Fibroblast of mammary gland (primary cell): ENCODE measurements around the gene GRIK3.

Source experiments
- DNase-seq: peaks from one replicate; pipeline ENCODE4 v3.0.0-alpha.2; 2010; ENCODE audit warnings: low read depth
- H3K4me3 ChIP-seq: 2 replicates; pipeline ENCODE4 v1.5.1; 2011; ENCODE audit warnings: low read depth, mild to moderate bottlenecking, low read length, moderate library complexity; ENCODE audit not compliant: control insufficient read depth
- TF ChIP-seq, protein P1 (sequence below): conservative IDR thresholded peaks from 2 replicates; pipeline ENCODE4 v1.5.1; 2011; ENCODE audit warnings: low read depth, low read length, inconsistent platforms; ENCODE audit not compliant: control insufficient read depth, insufficient read depth

The GRIK3 gene

DNA sequence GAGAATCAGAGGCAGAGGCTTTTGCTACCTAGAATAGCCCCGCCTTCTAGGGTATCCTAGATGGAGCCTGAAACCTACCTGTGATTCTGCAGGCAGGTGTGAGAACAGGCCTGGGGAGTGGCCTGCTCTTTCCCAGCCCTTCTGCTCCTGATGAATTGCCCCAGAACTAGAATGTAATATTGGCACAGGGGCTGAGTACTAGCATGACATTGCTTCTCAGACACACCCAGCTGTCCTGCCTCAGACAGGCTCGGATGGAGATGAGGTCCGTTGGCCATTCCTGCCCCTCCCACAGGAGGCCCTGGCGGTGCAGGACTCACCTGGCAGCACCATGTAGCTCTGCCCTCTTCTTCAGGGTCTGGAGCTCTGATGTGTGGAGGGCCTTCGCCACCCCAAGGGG is 237.6 kb downstream of the GRIK3 start:
- TF ChIP-seq, protein P1, sequence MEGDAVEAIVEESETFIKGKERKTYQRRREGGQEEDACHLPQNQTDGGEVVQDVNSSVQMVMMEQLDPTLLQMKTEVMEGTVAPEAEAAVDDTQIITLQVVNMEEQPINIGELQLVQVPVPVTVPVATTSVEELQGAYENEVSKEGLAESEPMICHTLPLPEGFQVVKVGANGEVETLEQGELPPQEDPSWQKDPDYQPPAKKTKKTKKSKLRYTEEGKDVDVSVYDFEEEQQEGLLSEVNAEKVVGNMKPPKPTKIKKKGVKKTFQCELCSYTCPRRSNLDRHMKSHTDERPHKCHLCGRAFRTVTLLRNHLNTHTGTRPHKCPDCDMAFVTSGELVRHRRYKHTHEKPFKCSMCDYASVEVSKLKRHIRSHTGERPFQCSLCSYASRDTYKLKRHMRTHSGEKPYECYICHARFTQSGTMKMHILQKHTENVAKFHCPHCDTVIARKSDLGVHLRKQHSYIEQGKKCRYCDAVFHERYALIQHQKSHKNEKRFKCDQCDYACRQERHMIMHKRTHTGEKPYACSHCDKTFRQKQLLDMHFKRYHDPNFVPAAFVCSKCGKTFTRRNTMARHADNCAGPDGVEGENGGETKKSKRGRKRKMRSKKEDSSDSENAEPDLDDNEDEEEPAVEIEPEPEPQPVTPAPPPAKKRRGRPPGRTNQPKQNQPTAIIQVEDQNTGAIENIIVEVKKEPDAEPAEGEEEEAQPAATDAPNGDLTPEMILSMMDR, result no peak

DNA sequence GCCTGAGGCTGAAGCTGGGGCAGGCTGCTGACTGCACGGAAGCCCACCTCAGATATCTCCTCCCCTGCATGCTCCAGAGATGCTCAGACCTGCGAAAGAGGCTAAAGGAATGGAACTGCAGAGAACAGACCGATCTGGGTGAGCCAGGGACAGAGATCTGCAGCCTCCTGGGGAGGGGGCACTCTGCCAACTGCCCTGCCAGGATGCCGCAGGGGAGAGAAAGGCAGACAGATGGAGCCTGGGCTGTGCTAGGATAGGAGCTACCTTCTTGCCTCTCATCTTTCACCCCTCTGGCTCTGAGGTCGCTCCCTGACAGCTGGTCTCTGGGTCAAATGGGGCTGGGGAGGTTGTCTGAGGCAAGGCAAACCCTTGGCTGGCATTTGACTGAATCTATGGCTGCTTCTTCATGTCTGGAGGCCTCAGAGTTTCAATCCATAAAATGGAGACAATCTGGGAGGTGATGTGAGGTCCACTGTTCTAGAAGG is 238.2 kb downstream of the GRIK3 start:
- no peak for DNase-seq
- H3K4me3 ChIP-seq, result no peak overlapping the region
- TF ChIP-seq, protein P1, result no peak

More for the DNA sequence above, 237.6 kb downstream of the GRIK3 start:
- DNase-seq, result no peak
- H3K4me3 ChIP-seq, result no peak overlapping the region

DNA sequence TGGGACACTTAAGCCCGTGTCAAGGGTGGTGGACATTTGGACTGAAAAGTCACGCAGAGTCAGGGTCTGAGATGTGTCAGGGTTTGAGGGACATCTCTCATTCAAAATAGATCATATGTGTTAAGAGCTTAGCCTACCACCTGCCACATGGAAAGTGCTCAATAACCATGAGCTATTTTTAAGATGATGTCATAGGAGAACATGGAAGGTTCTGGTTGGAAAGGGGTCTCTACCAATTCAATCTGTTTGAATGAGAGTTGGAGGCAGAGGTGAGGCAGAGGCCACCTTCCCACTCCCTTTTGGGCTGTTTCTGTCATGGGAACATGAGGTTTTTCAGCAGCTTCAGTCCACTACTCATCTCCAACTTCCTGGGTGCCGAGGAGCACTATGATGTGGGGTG is 239.9 kb downstream of the GRIK3 start:
- no peak for DNase-seq
- TF ChIP-seq, protein P1, result no peak
- no peak overlapping the region for H3K4me3 ChIP-seq

DNA sequence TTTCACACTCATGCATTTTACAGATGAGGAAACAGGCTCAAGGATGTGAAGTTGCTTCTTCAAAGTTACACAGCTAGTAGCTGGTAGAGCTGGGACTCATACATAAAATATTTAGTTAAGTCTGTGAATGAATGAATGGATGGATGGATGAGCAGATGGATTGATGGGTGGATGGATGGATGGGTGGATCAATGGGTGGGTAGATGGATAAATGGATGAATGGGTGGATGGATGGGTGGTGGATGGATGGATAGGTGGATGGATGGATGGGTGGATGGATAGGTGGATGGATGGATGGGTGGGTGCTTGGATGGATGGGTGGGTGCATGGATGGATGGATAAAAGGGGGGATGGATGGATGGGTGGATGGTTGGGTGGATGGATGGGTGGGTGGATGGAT is 240.9 kb downstream of the GRIK3 start:
- TF ChIP-seq, protein P1, result no peak
- no peak for DNase-seq
- H3K4me3 ChIP-seq, result no peak overlapping the region

DNA sequence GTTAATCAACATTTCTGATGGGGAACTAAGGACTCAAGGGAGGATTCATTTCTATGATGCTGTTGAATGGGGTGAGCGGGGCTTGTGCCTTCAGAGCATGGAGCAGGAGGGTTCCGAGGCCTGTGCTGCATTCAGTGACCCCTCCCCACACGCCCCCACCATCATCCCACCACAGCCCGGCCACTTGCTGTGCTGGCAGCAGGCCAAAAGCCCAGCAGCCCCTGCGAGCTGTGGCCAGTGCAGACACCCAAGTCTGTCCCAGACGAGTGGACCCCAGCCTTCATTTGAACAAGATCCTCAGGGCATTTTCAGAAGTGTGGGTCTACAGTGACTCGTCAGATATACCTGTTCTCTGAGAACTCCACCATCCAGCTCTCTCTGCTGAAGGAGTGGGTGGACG is 242.0 kb downstream of the GRIK3 start:
- DNase-seq, result no peak
- TF ChIP-seq, protein P1, result no peak
- no peak overlapping the region for H3K4me3 ChIP-seq

DNA sequence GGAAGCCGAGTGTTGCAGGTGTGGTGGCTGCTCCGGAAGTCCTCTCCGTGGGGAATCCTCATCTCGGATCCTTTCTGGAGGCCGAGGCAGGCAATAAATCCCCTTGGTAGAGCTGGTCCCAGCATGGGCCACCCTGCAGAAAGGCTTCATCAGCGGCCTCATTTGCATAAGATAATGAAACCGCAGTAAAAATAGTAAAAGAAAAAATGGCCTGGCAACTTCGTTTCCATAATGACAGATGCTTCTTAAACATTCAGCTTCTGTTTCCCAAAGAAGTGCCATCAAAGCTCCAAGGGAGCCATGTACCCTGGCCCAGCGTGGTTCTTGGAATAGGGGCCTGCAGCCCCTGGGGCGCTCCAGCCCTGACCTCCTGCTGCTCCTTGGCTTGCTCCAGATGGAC is 244.1 kb downstream of the GRIK3 start:
- no peak for DNase-seq
- TF ChIP-seq, protein P1, result no peak
- H3K4me3 ChIP-seq, result no peak overlapping the region

DNA sequence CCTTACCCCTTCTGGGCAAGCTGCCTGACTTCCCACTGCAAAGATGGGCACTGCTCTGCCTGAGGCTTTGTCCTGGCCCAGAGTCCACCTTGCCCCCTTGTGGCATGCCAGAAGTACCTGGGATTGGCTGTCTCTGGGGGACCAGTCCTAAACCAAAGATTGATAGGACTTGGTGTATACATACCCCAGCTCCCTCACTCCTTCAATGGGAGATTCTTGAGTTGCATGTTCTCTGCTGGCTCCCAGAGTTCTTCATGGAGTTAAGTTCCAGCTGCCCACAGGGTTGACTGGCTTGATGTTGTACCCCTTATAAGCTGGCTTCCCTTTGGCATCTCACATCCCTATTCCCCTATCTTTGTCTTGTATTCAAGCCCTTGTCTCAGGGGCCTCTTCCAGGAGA is 244.8 kb downstream of the GRIK3 start:
- H3K4me3 ChIP-seq, result no peak overlapping the region
- no peak for DNase-seq
- TF ChIP-seq, protein P1, result no peak
